Prostate gland (tissue), 2 donors: ENCODE results near the gene GLRX3.

Experiments
- CTCF ChIP-seq, 4 experiments: fragments of 200-600 bp in 2 of 4; fragments of 450-650 bp in 2 of 4; sonication (generic) in 2 of 4; IDR thresholded peaks; 1 replicate in 3 of 4; 2 replicates in 1 of 4; pipeline ENCODE4 v1.5.1; 2016 to 2019; ENCODE audit warnings: antibody characterized with exemption in 4 of 4, mild to moderate bottlenecking in 2 of 4, moderate library complexity in 2 of 4
- POLR2A ChIP-seq: fragments of 450-650 bp; IDR thresholded peaks from one replicate; pipeline ENCODE4 v1.6.1; 2016; ENCODE audit warnings: antibody characterized with exemption, mild to moderate bottlenecking
- POLR2AphosphoS5 ChIP-seq: sonication (generic); formaldehyde crosslinking; IDR thresholded peaks from one replicate; pipeline ENCODE4 v1.6.1; 2017; ENCODE audit warnings: antibody characterized with exemption

DNA sequence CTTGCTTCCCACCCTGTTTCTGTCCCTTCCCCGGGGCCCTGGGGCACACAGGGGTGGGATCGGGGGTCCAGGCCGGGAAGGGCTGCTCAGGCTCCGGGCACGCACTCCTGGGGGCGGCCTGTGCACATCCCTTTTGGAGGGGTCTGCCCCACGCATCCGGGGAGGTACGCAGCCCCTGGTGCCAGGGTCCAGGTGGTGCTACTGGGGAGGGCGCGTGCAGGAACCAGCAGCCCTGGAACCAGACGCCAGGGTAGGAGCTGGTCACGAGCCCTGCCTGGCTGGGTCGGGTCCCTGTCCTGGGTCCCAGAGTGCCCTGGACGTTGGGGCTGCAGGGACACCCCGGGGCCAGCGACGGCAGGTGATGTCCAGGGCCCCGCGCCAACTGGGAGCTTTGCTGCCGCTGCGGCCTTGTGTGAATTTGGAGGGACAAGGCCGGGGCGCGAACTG is 53.4 kb downstream of the GLRX3 start:
- TF ChIP-seq CTCF (IDR thresholded peaks at IDR 0.05): no peak
- no peak for TF ChIP-seq POLR2A
- TF ChIP-seq POLR2AphosphoS5: no peak
